ENCODE data around the gene CASTOR2. TPM values are rescaled to one million over a fixed set of nuclear protein-coding genes. Genes with fewer than 3 reads are reported as not detected.
"Not testable (repeated sequence)": the region's sequence is repeated elsewhere in the genome, so short reads cannot be mapped to it uniquely, and the experiment has no call there.

The CASTOR2 gene
- total RNA-seq, 5 donors from 2014 or later (not counting 1 experiment from before 2014, with no cell fraction given) = 4.7 to 8.1 (median 7.2) TPM

DNA sequence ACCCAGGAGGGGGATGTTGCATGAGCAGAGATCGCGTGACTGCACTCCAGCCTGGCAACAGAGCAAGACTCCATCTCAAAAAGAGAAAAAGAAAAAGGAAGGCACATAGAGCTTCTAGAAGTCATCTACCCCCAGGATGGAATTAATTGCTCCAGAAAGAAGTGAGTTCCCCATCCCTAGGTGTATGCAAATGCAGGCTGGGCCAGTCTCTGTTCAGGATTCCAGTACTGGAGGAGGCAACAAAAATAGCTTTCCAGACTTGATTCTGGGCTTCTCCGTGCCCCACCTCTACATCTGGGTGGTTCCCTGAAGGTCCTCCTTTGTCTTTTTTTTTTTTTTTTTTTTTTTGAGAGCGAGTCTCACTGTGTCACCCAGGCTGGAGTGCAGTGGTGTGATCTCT is 28.6 kb downstream of the CASTOR2 start:
- Mint-ChIP-seq H3K27ac (no peak overlapping the region), H3K4me1 (peaks cover 0 to 7% (median 1%) of the 10 kb centered on the region in 3 donors), H3K4me3 (no peak overlapping the region), H3K9me3 (no peaks in the 10 kb centered on the region), H3K27me3 (no peaks in the 10 kb centered on the region), H3K36me3 (no peaks in the 10 kb centered on the region)
- no peaks in the 10 kb centered on the region for H3K36me3 ChIP-seq (ENCODE audit: control insufficient read depth in 2 of 2, extremely low read depth in 1 of 2, insufficient read depth in 1 of 2, low read length in 1 of 2)
- no CpG with 5 or more reads among the region's 4 CpGs for WGBS (ENCODE audit: insufficient coverage)
- H3K27me3 ChIP-seq (replicated peaks in 1 of 2; ENCODE audit: control insufficient read depth in 2 of 2, extremely low read depth in 1 of 2, insufficient read depth in 2 of 2, low read length in 1 of 2) = no peaks in the 10 kb centered on the region
- DNase-seq = no peak
- CTCF ChIA-PET = no interaction called here
- no peaks in the 10 kb centered on the region for H3K9me3 ChIP-seq
- no peak overlapping the region for H3K4me3 ChIP-seq (ENCODE audit: control insufficient read depth in 1 of 2, extremely low read depth in 1 of 2, low read length in 1 of 2)
- no peak for ATAC-seq (replicated peaks in 1 of 4)
- POLR2A ChIA-PET = no interaction called here
- no peak overlapping the region for H3K27ac ChIP-seq (ENCODE audit: low read length)
- H3K4me1 ChIP-seq (ENCODE audit: control insufficient read depth in 1 of 2, extremely low read depth in 1 of 2, insufficient read depth in 2 of 2, low read length in 2 of 2) = no peaks in the 10 kb centered on the region

DNA sequence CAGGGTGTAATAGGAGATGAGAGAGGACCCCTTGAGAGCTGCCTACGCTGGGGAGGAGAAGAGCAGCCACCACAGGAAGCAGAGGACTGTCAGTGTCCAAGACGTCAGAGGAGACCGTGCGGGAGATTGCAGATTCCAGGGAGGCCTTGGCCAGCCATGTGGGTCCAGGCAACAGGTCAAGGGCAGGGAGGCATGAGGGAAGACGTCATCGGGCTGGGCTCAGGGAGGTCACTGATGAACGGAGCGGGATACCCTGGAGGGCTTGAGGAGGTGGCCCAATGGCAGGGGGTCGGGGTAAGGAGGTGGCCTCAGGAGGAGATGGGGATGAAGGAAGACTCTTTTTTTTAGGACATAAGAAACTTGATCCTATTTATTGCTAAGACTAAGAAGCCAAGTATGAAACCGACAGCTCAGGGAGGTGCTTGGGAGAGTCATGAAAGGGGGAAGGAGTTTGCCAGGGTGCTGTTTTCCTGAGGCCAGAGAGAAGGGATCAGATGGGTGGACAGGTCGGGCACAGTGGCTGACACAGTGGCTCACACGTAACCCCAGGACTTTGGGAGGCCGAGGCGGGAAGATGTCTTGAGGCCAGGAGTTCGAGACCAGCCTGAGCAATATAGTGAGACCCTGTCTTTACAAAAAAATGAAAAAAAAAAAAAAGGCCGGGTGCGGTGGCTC is 30.5 kb downstream of the CASTOR2 start:
- POLR2A ChIA-PET; H3K27ac ChIP-seq (ENCODE audit: low read length); H3K4me3 ChIP-seq (ENCODE audit: control insufficient read depth in 1 of 2, extremely low read depth in 1 of 2, low read length in 1 of 2); H3K27ac Mint-ChIP-seq; H3K4me3 Mint-ChIP-seq; CTCF ChIA-PET; H3K27me3 ChIP-seq (replicated peaks in 1 of 2; ENCODE audit: control insufficient read depth in 2 of 2, extremely low read depth in 1 of 2, insufficient read depth in 2 of 2, low read length in 1 of 2); H3K9me3 ChIP-seq; H3K9me3 Mint-ChIP-seq; ATAC-seq (replicated peaks in 1 of 4); DNase-seq; H3K36me3 ChIP-seq (ENCODE audit: control insufficient read depth in 2 of 2, extremely low read depth in 1 of 2, insufficient read depth in 1 of 2, low read length in 1 of 2); H3K4me1 ChIP-seq (ENCODE audit: control insufficient read depth in 1 of 2, extremely low read depth in 1 of 2, insufficient read depth in 2 of 2, low read length in 2 of 2); H3K36me3 Mint-ChIP-seq; H3K4me1 Mint-ChIP-seq; H3K27me3 Mint-ChIP-seq: not testable (repeated sequence)
- WGBS (ENCODE audit: insufficient coverage) = 81% methylated on average over 6 of the region's 17 CpGs

DNA sequence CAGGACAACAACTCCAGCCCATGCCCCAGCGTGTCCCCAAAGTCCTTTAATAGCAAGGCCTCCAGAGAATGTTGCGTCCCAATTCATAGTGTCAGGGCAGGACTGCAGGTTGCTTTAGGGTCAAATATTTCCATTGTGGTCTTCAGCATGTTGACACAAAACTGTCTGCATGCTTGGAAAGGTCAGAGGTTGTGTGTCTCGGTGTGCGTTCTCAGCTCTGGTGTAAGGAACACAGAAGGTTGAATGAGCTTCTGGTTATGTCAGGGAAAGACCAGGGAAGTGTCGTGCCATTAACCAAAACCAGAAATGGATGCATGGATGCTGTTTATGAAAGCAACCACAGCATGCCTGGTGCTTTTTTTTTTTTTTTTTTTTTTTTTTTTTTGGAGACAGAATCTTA is 31.9 kb downstream of the CASTOR2 start:
- not testable (repeated sequence) for H3K4me1 ChIP-seq (ENCODE audit: control insufficient read depth in 1 of 2, extremely low read depth in 1 of 2, insufficient read depth in 2 of 2, low read length in 2 of 2); H3K4me3 Mint-ChIP-seq; H3K36me3 Mint-ChIP-seq; DNase-seq; H3K9me3 Mint-ChIP-seq; H3K36me3 ChIP-seq (ENCODE audit: control insufficient read depth in 2 of 2, extremely low read depth in 1 of 2, insufficient read depth in 1 of 2, low read length in 1 of 2); ATAC-seq (replicated peaks in 1 of 4); H3K4me3 ChIP-seq (ENCODE audit: control insufficient read depth in 1 of 2, extremely low read depth in 1 of 2, low read length in 1 of 2); H3K27ac Mint-ChIP-seq; H3K27me3 Mint-ChIP-seq; H3K27me3 ChIP-seq (replicated peaks in 1 of 2; ENCODE audit: control insufficient read depth in 2 of 2, extremely low read depth in 1 of 2, insufficient read depth in 2 of 2, low read length in 1 of 2); H3K27ac ChIP-seq (ENCODE audit: low read length); H3K4me1 Mint-ChIP-seq; H3K9me3 ChIP-seq
- ChIA-PET POLR2A (interaction anchor here in 1 of 2 donors (0.7 kb wide), 1 partner anchor 928 kb away, joined by 4 read pairs; no protein-coding TSS in a partner anchor), CTCF (interaction anchor here in 1 of 2 donors (0.7 kb wide), 1 partner anchor 11 kb away, joined by 3 read pairs; no protein-coding TSS in a partner anchor)
- WGBS (ENCODE audit: insufficient coverage) = 97% methylated on average over 4 of the region's 5 CpGs

DNA sequence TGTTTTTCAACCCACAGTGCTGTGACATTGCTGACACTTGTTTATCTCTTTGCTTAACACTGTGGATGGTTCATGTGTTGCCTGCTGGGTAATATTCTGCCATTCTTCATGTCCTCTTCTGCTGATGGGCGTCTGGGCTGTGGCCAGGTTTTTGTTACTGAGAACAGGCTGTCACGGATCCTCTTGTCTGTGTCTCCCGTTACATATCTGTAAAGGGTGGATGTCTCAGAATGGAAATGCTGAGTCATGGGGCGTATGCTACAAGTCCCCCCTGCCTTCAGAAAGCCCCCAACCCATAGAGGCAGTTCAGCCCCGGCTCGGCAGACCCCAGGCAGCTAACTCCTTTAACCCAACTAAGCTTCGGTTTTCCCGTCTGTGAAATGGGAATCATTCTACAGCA is 33.3 kb downstream of the CASTOR2 start:
- H3K27me3 ChIP-seq (replicated peaks in 1 of 2; ENCODE audit: control insufficient read depth in 2 of 2, extremely low read depth in 1 of 2, insufficient read depth in 2 of 2, low read length in 1 of 2); H3K4me1 Mint-ChIP-seq; CTCF ChIA-PET; H3K27ac Mint-ChIP-seq; ATAC-seq (replicated peaks in 1 of 4); H3K4me3 ChIP-seq (ENCODE audit: control insufficient read depth in 1 of 2, extremely low read depth in 1 of 2, low read length in 1 of 2); H3K4me1 ChIP-seq (ENCODE audit: control insufficient read depth in 1 of 2, extremely low read depth in 1 of 2, insufficient read depth in 2 of 2, low read length in 2 of 2); H3K27me3 Mint-ChIP-seq; POLR2A ChIA-PET; H3K36me3 ChIP-seq (ENCODE audit: control insufficient read depth in 2 of 2, extremely low read depth in 1 of 2, insufficient read depth in 1 of 2, low read length in 1 of 2); H3K27ac ChIP-seq (ENCODE audit: low read length); H3K9me3 ChIP-seq; DNase-seq; H3K4me3 Mint-ChIP-seq; H3K36me3 Mint-ChIP-seq; H3K9me3 Mint-ChIP-seq: not testable (repeated sequence)
- 60% methylated on average over 1 of the region's 8 CpGs for WGBS (ENCODE audit: insufficient coverage)

DNA sequence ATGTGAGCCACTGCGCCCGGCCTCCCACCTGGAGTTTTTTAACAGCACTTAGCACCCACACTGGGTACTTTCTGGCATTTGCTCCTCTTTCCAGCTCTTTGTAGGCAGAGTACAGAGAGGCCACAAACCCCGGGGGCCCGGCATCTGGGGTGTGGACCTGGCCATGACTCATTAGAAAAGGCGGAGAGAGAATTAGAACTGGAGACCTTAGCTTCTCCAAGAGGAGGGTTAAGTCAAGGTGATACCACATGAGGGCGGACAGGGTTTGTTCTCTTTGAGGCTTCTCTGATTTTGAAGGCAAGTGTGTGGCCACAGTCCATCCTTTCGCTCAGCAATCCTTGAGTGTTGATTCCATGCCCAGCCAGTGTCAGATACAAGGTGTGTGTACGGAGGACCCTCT is 36.9 kb downstream of the CASTOR2 start:
- ATAC-seq (replicated peaks in 1 of 4); H3K9me3 Mint-ChIP-seq; H3K36me3 Mint-ChIP-seq; H3K4me3 ChIP-seq (ENCODE audit: control insufficient read depth in 1 of 2, extremely low read depth in 1 of 2, low read length in 1 of 2); POLR2A ChIA-PET; H3K36me3 ChIP-seq (ENCODE audit: control insufficient read depth in 2 of 2, extremely low read depth in 1 of 2, insufficient read depth in 1 of 2, low read length in 1 of 2); H3K4me3 Mint-ChIP-seq; H3K4me1 Mint-ChIP-seq; H3K27ac Mint-ChIP-seq; H3K4me1 ChIP-seq (ENCODE audit: control insufficient read depth in 1 of 2, extremely low read depth in 1 of 2, insufficient read depth in 2 of 2, low read length in 2 of 2); H3K27me3 ChIP-seq (replicated peaks in 1 of 2; ENCODE audit: control insufficient read depth in 2 of 2, extremely low read depth in 1 of 2, insufficient read depth in 2 of 2, low read length in 1 of 2); DNase-seq; H3K27me3 Mint-ChIP-seq; CTCF ChIA-PET; H3K27ac ChIP-seq (ENCODE audit: low read length); H3K9me3 ChIP-seq: not testable (repeated sequence)
- 93% methylated on average over 5 of the region's 8 CpGs for WGBS (ENCODE audit: insufficient coverage)

DNA sequence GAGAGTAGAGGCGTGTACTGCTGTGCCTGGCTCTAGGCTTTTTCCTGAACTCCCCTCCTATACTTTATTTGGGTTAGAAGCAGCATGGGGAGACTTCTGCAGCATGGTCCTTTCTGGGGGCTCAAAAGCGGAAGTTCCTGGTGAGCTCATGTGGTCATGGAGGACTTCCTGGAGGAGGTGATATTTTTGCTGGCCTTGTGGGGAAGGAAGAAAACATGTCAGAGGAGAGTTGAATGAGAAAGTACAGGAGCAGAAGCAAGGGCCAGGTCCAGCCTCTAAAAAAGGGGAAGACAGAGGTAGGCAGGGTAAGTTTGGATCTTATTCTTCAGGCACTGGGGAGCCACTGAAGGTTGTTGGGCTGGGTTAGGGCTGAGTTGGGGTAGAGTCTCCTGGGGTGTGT is 45.5 kb downstream of the CASTOR2 start:
- ChIA-PET CTCF (no interaction called here), POLR2A (no interaction called here)
- Mint-ChIP-seq H3K4me1 (no peaks in the 10 kb centered on the region), H3K27me3 (no peaks in the 10 kb centered on the region), H3K4me3 (no peak overlapping the region), H3K27ac (no peak overlapping the region), H3K9me3 (no peaks in the 10 kb centered on the region), H3K36me3 (peaks cover 10% of the 10 kb centered on the region)
- H3K27me3 ChIP-seq (replicated peaks in 1 of 2; ENCODE audit: control insufficient read depth in 2 of 2, extremely low read depth in 1 of 2, insufficient read depth in 2 of 2, low read length in 1 of 2) = no peaks in the 10 kb centered on the region
- no peaks in the 10 kb centered on the region for H3K9me3 ChIP-seq
- H3K36me3 ChIP-seq (ENCODE audit: control insufficient read depth in 2 of 2, extremely low read depth in 1 of 2, insufficient read depth in 1 of 2, low read length in 1 of 2) = no peaks in the 10 kb centered on the region
- H3K4me3 ChIP-seq (ENCODE audit: control insufficient read depth in 1 of 2, extremely low read depth in 1 of 2, low read length in 1 of 2) = no peak overlapping the region
- WGBS (ENCODE audit: insufficient coverage) = no CpG with 5 or more reads among the region's 2 CpGs
- DNase-seq (no peak), ATAC-seq (replicated peaks in 1 of 4) (no peak)
- no peak overlapping the region for H3K27ac ChIP-seq (ENCODE audit: low read length)
- H3K4me1 ChIP-seq (ENCODE audit: control insufficient read depth in 1 of 2, extremely low read depth in 1 of 2, insufficient read depth in 2 of 2, low read length in 2 of 2) = no peaks in the 10 kb centered on the region

DNA sequence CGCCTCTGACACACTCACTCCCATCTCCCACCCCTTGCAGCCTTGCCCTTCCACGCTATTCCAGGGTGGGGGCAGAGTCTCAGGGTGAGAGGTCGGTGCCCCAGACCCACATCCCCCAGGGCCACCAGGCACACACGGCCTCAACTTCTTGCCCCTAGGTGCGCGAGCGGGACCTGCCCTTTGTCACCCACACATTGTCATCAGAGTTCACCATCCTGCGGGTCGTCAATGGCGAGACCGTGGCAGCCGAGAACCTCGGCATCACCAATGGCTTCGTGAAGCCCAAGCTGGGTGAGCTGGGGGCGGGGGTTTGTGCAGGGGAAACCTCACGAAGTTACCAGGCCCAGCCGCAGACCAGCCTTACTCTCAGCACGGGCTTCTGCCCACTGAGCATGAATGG is 53.3 kb downstream of the CASTOR2 start:
- no peaks in the 10 kb centered on the region for H3K27me3 Mint-ChIP-seq
- Histone ChIP-seq H3K4me1 (ENCODE audit: control insufficient read depth in 1 of 2, extremely low read depth in 1 of 2, insufficient read depth in 2 of 2, low read length in 2 of 2) (no peaks in the 10 kb centered on the region), H3K4me3 (ENCODE audit: control insufficient read depth in 1 of 2, extremely low read depth in 1 of 2, low read length in 1 of 2) (no peak overlapping the region), H3K9me3 (no peaks in the 10 kb centered on the region), H3K36me3 (ENCODE audit: control insufficient read depth in 2 of 2, extremely low read depth in 1 of 2, insufficient read depth in 1 of 2, low read length in 1 of 2) (peaks cover 4 to 9% of the 10 kb centered on the region in 2 donors), H3K27ac (ENCODE audit: low read length) (no peak overlapping the region), H3K27me3 (replicated peaks in 1 of 2; ENCODE audit: control insufficient read depth in 2 of 2, extremely low read depth in 1 of 2, insufficient read depth in 2 of 2, low read length in 1 of 2) (no peaks in the 10 kb centered on the region)
- DNase-seq = no peak
- H3K4me1 Mint-ChIP-seq = no peaks in the 10 kb centered on the region
- ChIA-PET CTCF (no interaction called here), POLR2A (no interaction called here)
- no peak overlapping the region for H3K27ac Mint-ChIP-seq
- no peak overlapping the region for H3K4me3 Mint-ChIP-seq
- no peaks in the 10 kb centered on the region for H3K9me3 Mint-ChIP-seq
- no peaks in the 10 kb centered on the region for H3K36me3 Mint-ChIP-seq
- no peak for ATAC-seq (replicated peaks in 1 of 4)
- 91% methylated on average over 18 of the region's 18 CpGs for WGBS (ENCODE audit: insufficient coverage)
